Germinal center (tissue), 1 donor: ENCODE results near the gene NKTR.
"Not testable (repeated sequence)": the region's sequence is repeated elsewhere in the genome, so short reads cannot be mapped to it uniquely, and the experiment has no call there.

Source experiments
- DNase-seq: peaks from one replicate; pipeline ENCODE4 v3.0.0; 2012; ENCODE audit warnings: mixed read lengths, low spot score

The NKTR gene

GRCh38 chr3:42595682-42596081 lies 4.8 kb upstream of the NKTR start:
- no peak for DNase-seq

DNA sequence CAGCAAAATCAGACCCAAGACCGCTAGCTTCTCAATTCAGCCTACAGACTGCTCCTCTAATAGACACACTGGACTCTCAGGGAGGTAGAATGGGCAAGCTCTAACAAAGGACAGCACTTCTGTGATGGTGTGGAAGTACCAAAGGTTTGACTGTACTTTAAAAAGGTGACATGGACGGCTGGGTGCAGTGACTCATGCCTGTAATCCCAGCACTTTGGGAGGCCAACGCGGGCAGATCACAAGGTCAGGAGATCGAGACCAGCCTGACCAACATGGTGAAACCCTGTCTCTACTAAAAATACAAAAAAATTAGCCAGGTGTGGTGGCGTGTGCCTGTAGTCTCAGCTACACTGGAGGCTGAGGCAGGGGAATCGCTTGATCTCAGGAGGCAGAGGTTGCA lies 3.4 kb upstream of the NKTR start:
- DNase-seq: not testable (repeated sequence)

GRCh38 chr3:42600958-42601675 lies 631 bp downstream of the NKTR start:
- DNase-seq: peak; percentile 27

DNA sequence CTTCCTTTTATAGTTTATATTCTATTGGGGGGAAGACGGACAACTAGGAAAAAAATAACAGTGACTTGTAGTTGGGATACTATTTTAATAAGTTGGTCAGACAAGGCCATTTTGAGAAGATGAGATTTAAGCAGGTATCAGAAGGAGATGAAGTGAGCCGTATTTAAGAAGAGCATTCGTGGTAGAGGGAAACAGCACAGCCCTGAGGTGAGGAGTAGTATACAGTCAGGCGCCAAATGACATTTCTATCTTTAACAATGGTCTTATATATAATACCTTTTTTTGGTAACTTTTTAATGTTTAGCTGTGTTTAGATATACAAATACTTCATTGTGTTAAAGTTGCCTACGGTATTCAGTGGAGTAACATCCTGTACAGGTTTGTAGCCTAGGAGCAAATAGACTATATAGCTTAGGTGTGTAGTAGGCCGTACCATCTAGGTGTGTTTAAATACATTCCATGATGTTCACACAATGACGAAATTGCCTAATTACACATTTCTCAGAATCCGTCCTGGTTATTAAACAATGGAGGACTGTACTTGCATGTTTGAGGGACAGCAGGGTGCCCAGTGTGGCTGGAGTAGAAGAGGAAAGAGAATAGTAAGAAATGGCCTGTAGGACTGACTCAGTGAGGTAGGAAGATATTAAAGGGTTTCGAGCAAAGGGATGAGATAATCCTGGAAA lies 1.6 kb downstream of the NKTR start:
- no peak for DNase-seq

GRCh38 chr3:42602961-42603360 lies 2.5 kb downstream of the NKTR start:
- DNase-seq: no peak

GRCh38 chr3:42605546-42606173 lies 5.2 kb downstream of the NKTR start:
- no peak for DNase-seq

DNA sequence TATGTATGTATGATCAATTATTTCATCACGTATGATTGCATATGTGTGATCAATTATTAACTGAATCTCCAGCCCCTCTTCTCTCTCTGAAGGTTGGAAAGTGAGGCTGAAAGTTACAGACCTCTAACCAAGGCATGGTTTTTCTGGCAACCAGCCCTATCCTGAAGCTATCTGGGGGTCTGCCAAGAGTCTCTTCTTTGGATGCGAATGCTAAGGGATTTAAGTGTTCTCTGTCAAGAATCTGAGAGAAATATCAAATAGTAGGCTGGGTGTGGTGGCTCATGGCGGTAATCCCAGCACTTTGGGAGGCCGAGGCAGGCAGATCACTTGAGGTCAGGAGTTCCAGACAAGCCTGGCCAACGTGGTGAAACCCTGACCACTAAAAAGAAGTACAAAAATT lies 8.1 kb downstream of the NKTR start:
- DNase-seq: no peak

GRCh38 chr3:42610976-42611375 lies 10.5 kb downstream of the NKTR start:
- DNase-seq: no peak

DNA sequence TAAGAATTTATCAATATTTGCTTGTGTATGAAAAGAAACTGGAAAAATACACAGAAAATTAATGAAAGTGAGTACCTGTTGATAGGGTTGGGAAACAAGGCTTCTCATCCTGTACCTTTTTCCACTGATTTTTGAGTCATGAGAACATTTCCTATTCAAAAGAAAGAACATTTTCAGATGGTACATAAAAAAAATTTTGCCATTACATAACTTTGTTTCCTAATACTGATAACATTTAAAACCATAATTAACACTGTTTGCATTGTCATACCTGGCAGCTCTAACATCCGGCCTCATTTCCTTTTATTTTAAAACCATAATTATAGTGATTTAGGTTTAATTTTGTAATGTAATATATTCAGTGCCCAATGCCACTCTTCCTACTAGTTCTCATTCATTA lies 11.7 kb downstream of the NKTR start:
- peak; percentile 22 for DNase-seq

DNA sequence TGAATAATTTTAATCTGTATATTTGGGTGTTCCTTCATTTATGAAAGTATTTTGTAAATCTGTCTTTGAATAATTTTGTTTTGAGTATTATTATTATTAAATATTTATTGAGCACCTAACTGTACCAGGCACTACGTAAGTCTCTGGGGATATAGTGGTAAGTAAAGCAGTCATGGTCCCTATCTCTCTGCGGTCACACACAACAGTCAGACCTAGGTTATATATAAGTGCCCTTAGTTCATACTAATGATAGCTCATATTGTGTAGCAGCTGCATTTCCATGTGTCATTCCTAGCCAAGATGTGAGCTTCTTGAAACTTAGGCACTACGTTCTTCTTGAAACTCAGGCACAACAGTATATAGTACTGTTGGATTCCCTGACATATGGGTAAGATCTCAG lies 12.4 kb downstream of the NKTR start:
- peak; percentile 57 for DNase-seq

DNA sequence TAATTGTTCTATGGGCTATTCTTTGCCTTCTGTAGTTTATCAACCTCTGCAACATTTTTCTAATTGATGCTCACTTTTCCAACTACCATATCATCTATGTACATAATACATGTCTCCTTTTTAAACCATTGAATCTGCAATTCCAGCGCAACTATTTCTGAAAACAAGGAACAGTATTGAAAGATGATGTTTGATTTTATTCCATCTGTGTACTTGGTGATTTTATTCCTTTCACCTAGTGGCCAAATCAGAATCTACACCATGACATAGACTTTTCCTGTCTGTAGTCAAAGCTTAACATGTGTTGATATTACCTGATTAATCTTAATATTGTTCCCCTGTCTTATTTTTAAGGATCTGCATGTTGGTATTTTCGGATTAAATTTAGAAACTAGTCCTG lies 13.0 kb downstream of the NKTR start:
- no peak for DNase-seq

DNA sequence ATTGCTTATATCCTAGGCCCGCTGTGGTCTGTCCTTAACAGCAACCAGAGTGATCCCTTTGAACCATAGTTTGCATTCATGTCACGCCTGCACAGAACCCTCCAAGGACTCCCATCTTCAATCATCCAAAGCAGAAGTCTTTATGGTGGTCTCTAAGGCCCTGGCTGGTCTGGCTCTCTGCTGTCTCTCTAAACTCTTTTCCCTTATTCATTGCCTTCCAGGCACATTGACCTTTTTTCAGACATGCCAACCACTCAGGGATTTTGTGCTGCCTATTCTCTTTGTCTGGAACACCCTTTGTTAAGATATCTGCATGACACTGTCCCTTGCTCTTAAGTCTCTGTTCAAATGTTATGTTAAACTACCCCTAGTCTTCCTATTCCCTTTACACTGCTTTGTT lies 31.1 kb downstream of the NKTR start:
- no peak for DNase-seq

- no peak for DNase-seq
These were observed 31.7 kb downstream of the NKTR start for GRCh38 chr3:42632146-42632545.

DNA sequence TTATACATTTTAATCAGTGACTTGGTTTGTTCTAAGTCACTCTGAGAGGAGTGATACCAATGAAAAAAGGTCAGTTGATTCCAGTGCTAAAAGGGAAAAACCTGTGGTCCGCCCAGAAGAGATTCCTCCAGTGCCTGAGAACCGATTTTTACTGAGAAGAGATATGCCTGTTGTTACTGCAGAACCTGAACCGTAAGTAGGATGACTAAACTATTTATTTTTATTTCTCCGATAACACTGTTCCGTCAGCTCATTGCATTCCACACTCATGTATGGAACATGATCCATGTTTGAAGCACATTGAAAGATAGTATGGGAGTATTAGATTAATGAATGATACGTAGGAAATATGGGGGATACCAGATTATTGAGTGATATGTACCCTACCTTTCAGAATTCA lies 33.1 kb downstream of the NKTR start:
- no peak for DNase-seq

DNA sequence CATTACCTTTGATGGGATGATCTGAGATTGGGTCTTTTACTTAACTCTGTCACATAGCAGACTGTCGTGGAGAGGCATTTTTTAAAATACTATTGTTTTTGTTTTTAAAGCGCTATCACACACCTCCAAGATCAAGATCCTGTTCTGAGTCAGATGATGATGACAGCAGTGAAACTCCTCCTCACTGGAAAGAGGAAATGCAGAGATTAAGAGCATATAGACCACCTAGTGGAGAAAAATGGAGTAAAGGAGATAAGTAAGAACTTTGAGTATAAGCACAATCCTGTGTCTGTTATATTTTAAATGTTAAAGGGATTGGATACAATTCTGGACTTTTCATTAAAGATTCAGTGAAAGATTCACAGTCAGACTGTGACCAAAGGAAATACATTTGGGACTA lies 34.6 kb downstream of the NKTR start:
- DNase-seq: no peak

DNA sequence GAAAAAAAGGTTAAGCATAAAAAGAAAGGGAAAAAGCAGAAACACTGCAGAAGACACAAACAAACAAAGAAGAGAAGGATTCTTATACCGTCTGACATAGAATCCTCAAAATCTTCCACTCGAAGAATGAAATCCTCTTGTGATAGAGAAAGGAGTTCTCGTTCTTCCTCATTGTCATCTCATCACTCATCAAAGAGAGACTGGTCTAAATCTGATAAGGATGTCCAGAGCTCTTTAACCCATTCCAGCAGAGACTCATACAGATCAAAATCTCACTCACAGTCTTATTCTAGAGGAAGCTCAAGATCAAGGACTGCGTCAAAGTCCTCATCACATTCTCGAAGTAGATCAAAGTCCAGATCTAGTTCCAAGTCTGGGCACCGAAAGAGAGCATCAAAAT lies 36.5 kb downstream of the NKTR start:
- DNase-seq: no peak

DNA sequence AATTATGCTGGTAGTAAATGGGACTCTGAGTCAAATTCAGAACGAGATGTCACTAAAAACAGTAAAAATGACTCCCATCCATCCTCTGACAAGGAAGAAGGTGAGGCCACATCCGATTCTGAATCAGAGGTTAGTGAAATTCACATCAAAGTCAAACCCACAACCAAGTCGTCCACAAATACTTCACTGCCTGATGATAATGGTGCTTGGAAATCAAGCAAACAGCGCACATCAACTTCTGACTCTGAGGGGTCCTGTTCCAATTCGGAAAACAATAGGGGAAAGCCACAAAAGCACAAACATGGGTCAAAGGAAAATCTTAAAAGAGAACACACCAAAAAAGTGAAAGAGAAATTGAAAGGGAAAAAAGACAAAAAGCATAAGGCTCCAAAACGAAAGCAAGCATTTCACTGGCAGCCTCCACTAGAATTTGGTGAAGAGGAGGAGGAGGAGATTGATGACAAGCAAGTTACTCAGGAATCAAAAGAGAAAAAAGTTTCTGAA lies 37.9 kb downstream of the NKTR start:
- no peak for DNase-seq

DNA sequence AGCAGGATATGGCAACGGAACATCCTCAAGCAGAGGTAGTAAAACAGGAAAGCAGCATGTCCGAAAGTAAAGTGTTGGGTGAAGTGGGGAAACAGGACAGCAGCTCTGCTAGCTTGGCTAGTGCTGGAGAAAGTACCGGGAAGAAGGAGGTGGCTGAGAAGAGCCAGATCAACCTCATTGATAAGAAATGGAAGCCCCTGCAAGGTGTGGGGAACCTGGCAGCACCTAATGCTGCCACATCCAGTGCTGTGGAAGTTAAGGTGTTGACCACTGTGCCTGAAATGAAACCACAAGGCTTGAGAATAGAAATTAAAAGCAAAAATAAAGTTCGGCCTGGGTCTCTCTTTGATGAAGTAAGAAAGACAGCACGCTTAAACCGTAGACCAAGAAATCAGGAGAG lies 38.7 kb downstream of the NKTR start:
- DNase-seq: no peak

GRCh38 chr3:42640129-42640528 lies 39.6 kb downstream of the NKTR start:
- DNase-seq: no peak

DNA sequence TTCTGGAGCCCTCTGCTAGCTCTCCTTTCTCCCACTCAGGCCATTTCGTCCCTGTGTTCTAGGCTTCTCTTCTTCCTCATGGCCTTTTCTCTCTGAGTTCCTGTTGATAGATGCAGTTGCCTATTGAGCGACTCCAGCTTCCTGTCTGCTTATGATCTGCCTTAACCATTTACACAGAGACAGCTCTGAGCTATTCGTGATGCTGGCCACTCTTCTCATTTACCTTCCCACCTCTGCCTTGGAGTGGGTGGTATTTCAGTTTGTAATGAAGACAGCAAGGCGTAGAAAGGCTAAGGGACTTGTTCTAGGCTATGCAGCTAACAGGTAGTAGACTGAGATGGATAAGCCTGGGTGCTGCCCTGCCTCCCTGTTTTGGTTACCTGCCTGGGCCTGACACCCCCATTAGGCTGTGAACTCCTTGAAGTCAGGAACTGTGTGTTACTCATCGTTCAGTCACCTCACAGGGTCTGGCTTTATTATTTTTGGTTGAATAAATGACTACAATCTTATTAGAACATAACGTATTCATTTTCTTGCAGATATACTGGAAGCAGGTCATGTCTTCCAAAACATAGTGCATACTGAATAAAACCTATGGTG lies 40.4 kb downstream of the NKTR start:
- DNase-seq: no peak

GRCh38 chr3:42647821-42648459 lies 47.5 kb downstream of the NKTR start:
- no peak for DNase-seq

DNA sequence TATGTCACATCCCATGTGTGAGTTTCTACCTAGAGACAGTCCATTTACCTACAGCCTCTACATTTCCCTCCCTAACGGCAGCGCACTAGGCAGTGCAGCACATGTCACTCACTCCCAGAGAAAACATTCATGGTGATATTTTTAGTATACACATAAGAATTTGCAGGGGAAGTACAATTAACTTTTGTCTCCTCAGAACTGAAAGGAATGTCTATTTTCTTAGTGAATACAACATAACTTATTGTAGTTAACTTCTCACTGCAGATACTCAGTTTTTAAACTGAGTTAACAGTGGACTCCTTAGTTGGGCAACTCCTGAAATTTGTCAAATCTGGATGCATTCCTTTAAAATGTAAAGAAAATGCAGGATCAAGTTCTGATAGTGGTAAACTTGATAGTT lies 48.5 kb downstream of the NKTR start:
- DNase-seq: no peak
